SH-SY5Y (cell line): ENCODE data around the gene HIVEP3.

Experiments used
- GATA2 ChIP-seq: IDR thresholded peaks from 2 replicates; pipeline ENCODE4 v1.6.1; 2011; ENCODE audit warnings: mild to moderate bottlenecking, low read depth, low read length
- GATA3 ChIP-seq: IDR thresholded peaks from 2 replicates; pipeline ENCODE4 v1.6.1; 2011; ENCODE audit warnings: low read depth, mild to moderate bottlenecking, low read length, moderate library complexity

- no peak for TF ChIP-seq GATA3
- no peak for TF ChIP-seq GATA2
Observed at GRCh38 chr1:41523071-41523470, 395.7 kb downstream of the HIVEP3 start.
